ENCODE measurements around the gene PFKFB2. TPM values are rescaled to one million over a fixed set of nuclear protein-coding genes. Genes with fewer than 3 reads are reported as not detected.

Gene PFKFB2
- 3.6 TPM for polyA plus RNA-seq (2013, experiment 1 of 2)
- polyA plus RNA-seq (2013, experiment 2 of 2): 3.4 TPM

GRCh38 chr1:207052911-207053769 is at the start of gene PFKFB2:
Gene PFKFB2 (plus strand): TSS chr1:207053275. CDS start chr1:207054718, 1,443 bp downstream.
- Histone ChIP-seq H3K27me3 (ENCODE audit: control insufficient read depth in 1 of 2, insufficient read depth in 1 of 2, low read length in 2 of 2) (no peaks in the 10 kb centered on the region), H2BK5ac (ENCODE audit: low read depth, low read length, poor library complexity, severe bottlenecking) (peak within 1 kb of the TSS; percentile 77), H3K23ac (ENCODE audit: low read length in 2 of 2) (peak within 1 kb of the TSS in 1 of 2 experiments; percentile 70), H2BK120ac (ENCODE audit: low read depth, low read length) (peak within 1 kb of the TSS; percentile 90), H3K4me2 (ENCODE audit: low read length, poor library complexity, severe bottlenecking) (peak within 1 kb of the TSS; percentile 74), H3K9ac (ENCODE audit: low read length) (peak within 1 kb of the TSS; percentile 97), H3K36me3 (ENCODE audit: control insufficient read depth in 1 of 2, insufficient read depth in 2 of 2, low read depth in 1 of 2, low read length in 2 of 2) (peaks cover 2 to 32% of the 10 kb centered on the region in 2 experiments), H3K14ac (ENCODE audit: low read length in 2 of 2) (peak within 1 kb of the TSS in 1 of 2 experiments; percentile 96), H3K4me1 (ENCODE audit: control insufficient read depth, insufficient read depth, low read depth, low read length) (peaks cover 6% of the 10 kb centered on the region), H4K91ac (ENCODE audit: low read length) (peak within 1 kb of the TSS; percentile 76), H2AK5ac (ENCODE audit: low read length, severe bottlenecking) (no peak within 1 kb of the TSS), H4K8ac (ENCODE audit: low read length) (peak within 1 kb of the TSS; percentile 97), H3K27ac (ENCODE audit: low read length, poor library complexity, severe bottlenecking) (peak within 1 kb of the TSS; percentile 78), H3K79me1 (replicated peaks; ENCODE audit: low read length, poor library complexity, severe bottlenecking) (peaks cover under 1% of the 10 kb centered on the region), H3K4me3 (ENCODE audit: insufficient read depth in 1 of 2, low read depth in 1 of 2, low read length in 2 of 2) (peak within 1 kb of the TSS; percentile 80 to 96), H2BK15ac (ENCODE audit: low read depth, poor library complexity, severe bottlenecking) (peak within 1 kb of the TSS; percentile 98), H3K9me3 (ENCODE audit: control insufficient read depth, low read length) (no peaks in the 10 kb centered on the region), H2AFZ (ENCODE audit: low read depth, low read length) (peak within 1 kb of the TSS; percentile 98), H2BK12ac (ENCODE audit: low read length in 2 of 2) (peak within 1 kb of the TSS in 1 of 2 experiments; percentile 93), H3K4ac (ENCODE audit: low read depth in 1 of 2, low read length in 2 of 2) (peak within 1 kb of the TSS; percentile 85 to 94), H3K18ac (ENCODE audit: low read depth in 1 of 2, low read length in 2 of 2) (peak within 1 kb of the TSS; percentile 69 to 99)
- 1% methylated on average over 52 of the region's 56 CpGs for WGBS
- peak; percentile 99 for DNase-seq

- H3K9ac ChIP-seq (ENCODE audit: low read length): no peak overlapping the region
- H2BK120ac ChIP-seq (ENCODE audit: low read depth, low read length): no peak overlapping the region
- no peak overlapping the region for H3K18ac ChIP-seq (ENCODE audit: low read depth in 1 of 2, low read length in 2 of 2)
- DNase-seq: peak; percentile 75
- no peak overlapping the region for H4K91ac ChIP-seq (ENCODE audit: low read length)
- H3K14ac ChIP-seq (ENCODE audit: low read length in 2 of 2): no peak overlapping the region
- no peak overlapping the region for H2BK15ac ChIP-seq (ENCODE audit: low read depth, poor library complexity, severe bottlenecking)
- no peaks in the 10 kb centered on the region for H3K79me1 ChIP-seq (replicated peaks; ENCODE audit: low read length, poor library complexity, severe bottlenecking)
- H3K27ac ChIP-seq (ENCODE audit: low read length, poor library complexity, severe bottlenecking): no peak overlapping the region
- no peak overlapping the region for H2BK5ac ChIP-seq (ENCODE audit: low read depth, low read length, poor library complexity, severe bottlenecking)
- WGBS: 27% methylated on average over 7 of the region's 9 CpGs
- no peak overlapping the region for H3K4me2 ChIP-seq (ENCODE audit: low read length, poor library complexity, severe bottlenecking)
- no peak overlapping the region for H3K4me3 ChIP-seq (ENCODE audit: insufficient read depth in 1 of 2, low read depth in 1 of 2, low read length in 2 of 2)
- peaks cover 0 to 12% of the 10 kb centered on the region in 2 experiments for H3K27me3 ChIP-seq (ENCODE audit: control insufficient read depth in 1 of 2, insufficient read depth in 1 of 2, low read length in 2 of 2)
- no peaks in the 10 kb centered on the region for H3K9me3 ChIP-seq (ENCODE audit: control insufficient read depth, low read length)
- H3K23ac ChIP-seq (ENCODE audit: low read length in 2 of 2): no peak overlapping the region
- H2AK5ac ChIP-seq (ENCODE audit: low read length, severe bottlenecking): peak overlapping the region; percentile 58
- H3K36me3 ChIP-seq (ENCODE audit: control insufficient read depth in 1 of 2, insufficient read depth in 2 of 2, low read depth in 1 of 2, low read length in 2 of 2): no peaks in the 10 kb centered on the region
- no peak overlapping the region for H3K4ac ChIP-seq (ENCODE audit: low read depth in 1 of 2, low read length in 2 of 2)
- no peak overlapping the region for H2AFZ ChIP-seq (ENCODE audit: low read depth, low read length)
- H4K8ac ChIP-seq (ENCODE audit: low read length): no peak overlapping the region
- H2BK12ac ChIP-seq (ENCODE audit: low read length in 2 of 2): no peak overlapping the region
- peaks cover 10% of the 10 kb centered on the region for H3K4me1 ChIP-seq (ENCODE audit: control insufficient read depth, insufficient read depth, low read depth, low read length)
Observed at GRCh38 chr1:207004931-207005830, 47.9 kb upstream of the PFKFB2 start.

GRCh38 chr1:207006083-207006482 is 47.0 kb upstream of the PFKFB2 start:
- Histone ChIP-seq H3K27me3 (ENCODE audit: control insufficient read depth in 1 of 2, insufficient read depth in 1 of 2, low read length in 2 of 2) (peaks cover 0 to 14% of the 10 kb centered on the region in 2 experiments), H3K4me1 (ENCODE audit: control insufficient read depth, insufficient read depth, low read depth, low read length) (peaks cover 10% of the 10 kb centered on the region), H3K23ac (ENCODE audit: low read length in 2 of 2) (no peak overlapping the region), H4K91ac (ENCODE audit: low read length) (no peak overlapping the region), H3K27ac (ENCODE audit: low read length, poor library complexity, severe bottlenecking) (no peak overlapping the region), H3K14ac (ENCODE audit: low read length in 2 of 2) (no peak overlapping the region), H4K8ac (ENCODE audit: low read length) (no peak overlapping the region), H2BK120ac (ENCODE audit: low read depth, low read length) (no peak overlapping the region), H3K4me3 (ENCODE audit: insufficient read depth in 1 of 2, low read depth in 1 of 2, low read length in 2 of 2) (no peak overlapping the region), H2AK5ac (ENCODE audit: low read length, severe bottlenecking) (no peak overlapping the region), H3K79me1 (replicated peaks; ENCODE audit: low read length, poor library complexity, severe bottlenecking) (no peaks in the 10 kb centered on the region), H2BK5ac (ENCODE audit: low read depth, low read length, poor library complexity, severe bottlenecking) (no peak overlapping the region), H3K18ac (ENCODE audit: low read depth in 1 of 2, low read length in 2 of 2) (no peak overlapping the region), H2BK12ac (ENCODE audit: low read length in 2 of 2) (no peak overlapping the region), H2AFZ (ENCODE audit: low read depth, low read length) (no peak overlapping the region), H3K4ac (ENCODE audit: low read depth in 1 of 2, low read length in 2 of 2) (no peak overlapping the region), H2BK15ac (ENCODE audit: low read depth, poor library complexity, severe bottlenecking) (no peak overlapping the region), H3K9ac (ENCODE audit: low read length) (no peak overlapping the region), H3K9me3 (ENCODE audit: control insufficient read depth, low read length) (no peaks in the 10 kb centered on the region), H3K4me2 (ENCODE audit: low read length, poor library complexity, severe bottlenecking) (no peak overlapping the region), H3K36me3 (ENCODE audit: control insufficient read depth in 1 of 2, insufficient read depth in 2 of 2, low read depth in 1 of 2, low read length in 2 of 2) (no peaks in the 10 kb centered on the region)
- 100% methylated on average over 2 of the region's 3 CpGs for WGBS
- no peak for DNase-seq
